ENCODE data around the gene ADORA1. TPM values are rescaled to one million over a fixed set of nuclear protein-coding genes. Genes with fewer than 3 reads are reported as not detected.

The ADORA1 gene
- total and polyA plus RNA-seq, 2 donors (not counting 1 experiment from before 2014, with no cell fraction given), result not detected

DNA sequence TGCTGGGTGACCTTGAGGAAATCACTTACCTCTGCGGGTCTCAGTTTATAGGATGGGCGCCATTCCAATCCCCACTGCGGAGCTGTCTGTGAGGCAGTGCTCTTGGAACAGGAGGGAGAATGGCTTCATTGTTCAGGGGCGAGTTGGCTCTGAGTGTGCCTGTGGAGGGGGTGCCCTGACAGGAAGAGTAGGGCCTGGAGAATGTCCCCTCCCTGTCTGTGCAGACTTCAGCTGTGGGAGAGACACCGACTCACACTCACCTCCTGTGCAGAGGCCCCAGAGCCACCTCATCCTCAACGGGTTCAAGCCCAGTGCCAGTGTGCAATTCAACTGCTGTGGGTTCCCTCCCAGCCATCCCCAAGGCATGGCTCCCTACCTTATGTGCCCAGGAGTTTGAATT, 17.1 kb downstream of the ADORA1 start:
- DNase-seq (no peak), ATAC-seq (ENCODE audit: low read depth) (no peak)
- Histone ChIP-seq H3K4me2 (replicated peaks; ENCODE audit: low read depth, low read length, poor library complexity, severe bottlenecking) (no peak overlapping the region), H3K4me1 (ENCODE audit: control insufficient read depth in 2 of 2, insufficient read depth in 2 of 2, low read length in 2 of 2) (no peaks in the 10 kb centered on the region), H3K9me3 (ENCODE audit: control extremely low read depth in 1 of 3, control insufficient read depth in 2 of 3, insufficient read depth in 1 of 3, low read length in 2 of 3) (peaks cover 0 to 10% (median 0%) of the 10 kb centered on the region in 3 donors), H3K4me3 (ENCODE audit: control extremely low read depth in 1 of 5, extremely low read depth in 1 of 5, insufficient read depth in 1 of 5, low read depth in 2 of 5, low read length in 4 of 5) (no peak overlapping the region), H3K9ac (ENCODE audit: low read length) (no peak overlapping the region), H3K27me3 (replicated peaks in 1 of 4; ENCODE audit: control extremely low read depth in 1 of 4, control insufficient read depth in 3 of 4, insufficient read depth in 4 of 4, low read length in 3 of 4) (peaks cover 0 to 5% (median 0%) of the 10 kb centered on the region in 4 experiments), H4K20me1 (ENCODE audit: control insufficient read depth, insufficient read depth, low read length, poor library complexity, severe bottlenecking) (no peaks in the 10 kb centered on the region), H3K36me3 (replicated peaks in 1 of 2; ENCODE audit: control extremely low read depth in 1 of 2, control insufficient read depth in 1 of 2, extremely low read depth in 1 of 2, insufficient read depth in 2 of 2, low read length in 1 of 2) (no peaks in the 10 kb centered on the region), H3K27ac (ENCODE audit: low read length in 2 of 2) (no peak overlapping the region), H3K79me2 (ENCODE audit: control insufficient read depth, insufficient read depth, low read length) (no peaks in the 10 kb centered on the region), H2AFZ (ENCODE audit: insufficient read depth, low read depth, low read length, poor library complexity, severe bottlenecking) (no peak overlapping the region)
- POLR2A ChIA-PET, result no interaction called here
- CTCF ChIA-PET, result no interaction called here
- H3K27ac Mint-ChIP-seq, result no peak overlapping the region
- TF ChIP-seq CTCF (IDR thresholded peaks at IDR 0.05), result no peak
- TF ChIP-seq EZH2 (IDR thresholded peaks at IDR 0.05; ENCODE audit: borderline replicate concordance, insufficient read depth, low read depth, low read length, poor library complexity, severe bottlenecking), result no peak
- peaks cover 3% of the 10 kb centered on the region for H3K9me3 Mint-ChIP-seq (ENCODE audit: insufficient read depth)
- no peak overlapping the region for H3K4me3 Mint-ChIP-seq
- 98% methylated on average over 5 of the region's 6 CpGs for WGBS (ENCODE audit: insufficient coverage)
- intact Hi-C loops (cut with micrococcal nuclease), result no loop called here
- no peaks in the 10 kb centered on the region for H3K4me1 Mint-ChIP-seq
- H3K27me3 Mint-ChIP-seq, result peaks cover 13% of the 10 kb centered on the region

DNA sequence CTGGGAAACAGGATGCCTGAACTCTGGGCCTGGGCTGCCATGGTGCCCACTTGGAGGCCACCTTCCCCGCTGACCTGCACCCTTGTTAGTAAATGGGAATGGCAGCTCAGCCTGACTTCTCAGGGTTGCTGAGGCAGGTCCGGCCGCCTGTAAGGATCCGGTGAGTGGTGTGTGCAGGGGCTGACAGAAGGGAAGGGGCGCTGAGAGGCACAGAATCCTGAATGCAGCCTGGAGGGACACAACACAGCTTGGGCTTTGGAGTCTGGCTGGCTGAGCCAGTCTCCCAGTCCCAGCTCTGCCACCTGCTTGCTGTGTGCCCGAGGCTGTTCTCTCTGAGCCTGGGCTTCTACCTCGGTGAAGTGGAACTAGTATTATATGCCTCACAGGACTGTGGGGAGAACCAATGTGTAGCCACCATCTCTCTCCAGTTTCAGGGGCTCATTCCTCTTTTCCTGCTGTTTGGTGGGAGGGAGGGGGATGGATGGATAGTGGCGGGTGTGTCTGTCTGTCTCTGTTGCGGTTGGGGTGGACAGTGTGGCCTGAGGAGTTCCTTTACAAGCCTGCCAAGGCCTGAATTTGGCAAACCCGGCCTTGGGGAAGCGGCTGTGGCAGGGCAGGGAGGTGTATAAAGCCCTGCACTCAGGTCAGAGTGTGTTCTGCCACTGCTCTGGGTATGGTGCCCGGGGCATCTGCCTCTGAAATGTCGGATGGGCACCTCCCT, 18.0 kb downstream of the ADORA1 start:
- Histone ChIP-seq H3K9ac (ENCODE audit: low read length) (no peak overlapping the region), H4K20me1 (ENCODE audit: control insufficient read depth, insufficient read depth, low read length, poor library complexity, severe bottlenecking) (no peaks in the 10 kb centered on the region), H3K9me3 (ENCODE audit: control extremely low read depth in 1 of 3, control insufficient read depth in 2 of 3, insufficient read depth in 1 of 3, low read length in 2 of 3) (peaks cover 0 to 10% (median 0%) of the 10 kb centered on the region in 3 donors), H3K27ac (ENCODE audit: low read length in 2 of 2) (no peak overlapping the region), H3K27me3 (replicated peaks in 1 of 4; ENCODE audit: control extremely low read depth in 1 of 4, control insufficient read depth in 3 of 4, insufficient read depth in 4 of 4, low read length in 3 of 4) (peaks cover 0 to 5% (median 0%) of the 10 kb centered on the region in 4 experiments), H3K4me1 (ENCODE audit: control insufficient read depth in 2 of 2, insufficient read depth in 2 of 2, low read length in 2 of 2) (no peaks in the 10 kb centered on the region), H3K4me3 (ENCODE audit: control extremely low read depth in 1 of 5, extremely low read depth in 1 of 5, insufficient read depth in 1 of 5, low read depth in 2 of 5, low read length in 4 of 5) (no peak overlapping the region), H3K36me3 (replicated peaks in 1 of 2; ENCODE audit: control extremely low read depth in 1 of 2, control insufficient read depth in 1 of 2, extremely low read depth in 1 of 2, insufficient read depth in 2 of 2, low read length in 1 of 2) (no peaks in the 10 kb centered on the region), H2AFZ (ENCODE audit: insufficient read depth, low read depth, low read length, poor library complexity, severe bottlenecking) (no peak overlapping the region), H3K4me2 (replicated peaks; ENCODE audit: low read depth, low read length, poor library complexity, severe bottlenecking) (no peak overlapping the region), H3K79me2 (ENCODE audit: control insufficient read depth, insufficient read depth, low read length) (no peaks in the 10 kb centered on the region)
- Mint-ChIP-seq H3K27me3 (peaks cover 13% of the 10 kb centered on the region), H3K9me3 (ENCODE audit: insufficient read depth) (peaks cover 3% of the 10 kb centered on the region), H3K4me3 (no peak overlapping the region), H3K4me1 (no peaks in the 10 kb centered on the region), H3K27ac (no peak overlapping the region)
- WGBS (ENCODE audit: insufficient coverage), result 76% methylated on average over 9 of the region's 13 CpGs
- DNase-seq (no peak), ATAC-seq (ENCODE audit: low read depth) (no peak)
- TF ChIP-seq EZH2 (IDR thresholded peaks at IDR 0.05; ENCODE audit: borderline replicate concordance, insufficient read depth, low read depth, low read length, poor library complexity, severe bottlenecking) (no peak), CTCF (IDR thresholded peaks at IDR 0.05) (no peak)
- ChIA-PET CTCF (no interaction called here), POLR2A (no interaction called here)
- intact Hi-C loops (cut with micrococcal nuclease), result no loop called here

Measured in B cell (primary cell).